NCI-H2029 treated with DMSO at 0.1 percent for 48 hours (cell line): ENCODE results near the gene HOXA10.

Experiments used
- DNase-seq: peaks from one replicate; lab custom pipeline; 2025; lab: John Stamatoyannopoulos, UW

Gene HOXA10

DNA sequence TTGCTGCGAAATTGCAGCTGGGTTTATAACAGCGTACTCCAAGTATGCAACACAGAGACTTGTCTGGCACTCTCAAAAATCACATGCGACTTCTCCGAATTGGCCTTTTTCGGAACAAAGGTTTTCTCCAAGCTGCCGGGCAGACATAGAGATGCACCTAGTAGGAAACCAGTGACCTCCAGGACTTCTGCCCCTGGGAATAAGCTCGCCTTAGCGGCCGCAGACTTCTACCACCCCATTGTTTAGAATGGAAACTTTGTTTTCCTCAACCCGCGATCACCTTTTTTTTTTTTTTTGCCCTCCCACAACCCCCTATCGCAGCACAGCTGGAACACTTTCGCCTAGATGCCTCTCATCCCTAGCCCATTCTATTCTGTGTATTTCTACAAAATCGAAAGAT lies 4.9 kb upstream of the HOXA10 start:
- no peak for DNase-seq

DNA sequence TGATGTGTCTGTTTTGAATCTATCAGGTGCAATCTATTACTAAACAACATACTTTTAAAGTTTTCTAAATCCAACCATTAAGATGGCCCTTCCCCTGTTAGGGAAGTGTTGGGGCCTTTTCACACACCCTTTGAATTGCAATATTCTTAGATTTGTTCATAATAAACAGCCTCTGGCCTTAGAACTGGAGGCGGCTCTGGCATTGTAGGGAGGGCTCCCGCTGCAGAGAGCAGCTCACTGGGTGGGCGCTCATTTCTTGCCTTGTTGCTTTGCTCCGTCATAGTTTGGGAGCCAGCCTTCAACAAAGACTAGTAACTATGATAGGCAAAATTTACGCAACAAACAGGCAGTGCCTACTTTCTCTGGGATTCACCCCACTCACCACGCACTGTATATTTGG lies 4.2 kb upstream of the HOXA10 start:
- DNase-seq, result no peak

DNA sequence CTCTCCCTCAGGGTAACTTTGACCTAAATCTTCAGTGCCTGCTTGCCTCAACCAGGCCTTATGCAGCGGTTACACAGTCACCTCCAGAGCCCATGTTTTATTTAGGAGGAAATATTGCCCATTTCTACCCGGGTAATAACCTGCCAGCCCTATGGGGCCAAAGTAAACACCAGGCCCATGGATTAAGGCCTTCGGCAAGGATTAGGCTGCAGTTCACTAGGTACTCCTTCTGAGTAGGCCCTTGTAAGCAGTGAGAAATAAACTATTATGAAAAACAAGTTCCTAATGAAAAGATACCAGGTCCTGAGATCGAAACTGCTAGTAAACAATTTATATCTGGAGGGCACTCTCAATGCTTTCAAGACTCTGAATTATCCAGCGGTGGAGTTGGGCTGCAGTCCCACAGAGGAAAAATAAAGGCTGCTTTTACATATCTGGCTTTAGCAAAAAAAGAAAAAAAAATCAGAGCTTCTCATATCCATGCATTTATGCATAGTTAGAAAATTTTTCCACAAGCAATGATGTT lies 3.7 kb upstream of the HOXA10 start:
- no peak for DNase-seq

DNA sequence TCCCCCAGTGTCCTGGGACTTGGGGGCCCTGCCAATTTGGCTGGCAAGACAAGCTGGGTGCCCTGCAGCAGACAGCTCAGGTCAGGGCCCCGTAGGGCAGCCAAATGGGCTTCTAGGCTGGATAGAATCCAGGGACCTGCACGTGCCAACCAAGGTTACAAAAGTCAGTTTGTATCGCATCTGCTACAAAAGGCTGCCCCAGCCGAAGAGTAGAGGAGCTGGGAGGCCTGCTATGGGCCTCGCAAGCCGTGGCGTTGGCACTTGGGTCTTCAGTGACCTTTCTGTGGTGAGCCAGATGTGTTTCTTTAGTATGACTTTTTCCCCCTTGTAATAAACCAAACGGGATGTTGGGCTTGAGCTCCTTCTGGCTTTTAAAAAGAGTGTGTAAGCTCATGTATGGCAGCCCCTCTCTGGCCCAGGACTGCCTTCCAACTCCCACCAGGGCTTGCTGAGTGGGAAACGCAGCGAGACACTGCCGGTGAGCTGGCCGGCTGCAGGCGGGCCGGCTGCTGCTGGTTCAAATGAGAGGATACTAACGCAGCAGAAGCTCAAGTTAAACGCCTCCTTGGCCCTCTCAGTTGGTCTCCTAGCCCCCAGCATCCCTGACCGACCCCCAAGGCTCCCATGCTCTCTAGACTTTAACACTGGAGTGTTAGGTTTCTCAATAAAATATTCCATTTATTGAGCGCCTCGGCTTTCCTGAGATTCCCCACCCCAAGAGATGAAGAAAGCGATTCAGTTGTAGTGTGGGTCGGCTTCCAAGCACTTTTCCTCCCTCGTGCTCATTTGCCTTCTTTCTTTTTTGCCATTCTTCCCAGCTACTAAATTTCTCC lies 3.1 kb upstream of the HOXA10 start:
- no peak for DNase-seq

DNA sequence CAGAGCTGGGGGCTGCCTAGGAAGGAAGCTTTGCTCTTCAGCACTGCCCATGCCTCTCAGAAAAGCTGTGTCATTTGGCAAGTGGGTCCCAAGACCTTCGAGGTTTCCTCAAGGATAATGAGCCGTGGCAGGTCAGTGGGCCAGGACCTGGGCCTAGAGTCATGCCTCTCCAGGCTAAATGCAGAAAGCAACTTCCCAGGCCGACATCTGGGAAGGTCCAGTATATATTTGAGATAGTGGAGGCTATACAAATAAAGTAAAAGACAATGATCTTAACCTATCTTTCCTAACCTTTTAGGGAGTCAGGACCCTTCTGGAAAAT lies 2.4 kb upstream of the HOXA10 start:
- DNase-seq, result no peak

DNA sequence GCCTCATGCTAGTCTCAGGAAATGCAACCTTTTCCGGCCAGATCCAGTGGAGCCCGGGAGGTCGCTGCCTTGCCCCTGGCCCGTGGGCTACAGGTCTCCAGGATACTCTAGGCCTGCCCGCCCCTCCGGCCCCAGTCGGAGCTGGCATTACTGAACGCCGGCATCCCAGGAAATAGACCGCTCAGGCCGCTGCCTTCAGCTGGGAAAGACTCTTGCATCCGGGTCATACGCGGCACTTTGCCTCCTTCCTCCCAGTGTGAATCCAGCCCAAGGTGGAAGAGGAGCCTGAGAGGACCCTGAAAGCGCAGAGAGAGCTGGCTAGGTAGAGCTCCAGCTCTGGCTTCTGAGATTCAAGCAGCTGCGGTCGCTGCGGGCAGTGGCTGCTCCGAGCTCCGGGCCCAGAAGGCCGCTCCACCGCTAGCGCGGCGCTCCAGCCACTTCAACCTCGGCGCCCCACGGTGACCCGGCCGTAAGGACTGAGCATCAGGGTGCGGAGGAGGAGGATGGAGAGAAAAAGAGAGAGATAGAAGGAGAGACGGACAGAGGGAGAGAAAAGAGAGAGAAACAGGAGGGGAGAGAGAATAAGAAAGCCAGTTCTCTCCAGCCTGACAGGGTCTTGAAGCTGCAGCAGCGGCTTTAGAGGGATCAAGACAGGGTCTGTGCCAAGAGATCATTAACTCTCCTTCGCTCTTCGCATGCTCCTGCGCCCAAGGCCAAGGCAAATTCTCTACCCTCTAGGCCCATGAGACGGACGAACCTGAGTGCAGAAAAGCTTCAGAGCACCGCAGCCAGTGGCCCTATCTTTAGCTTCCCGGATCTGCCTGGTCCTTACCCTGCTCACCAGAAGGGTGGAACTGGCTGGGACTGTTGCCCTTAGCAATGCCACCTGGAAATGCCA lies 1.8 kb upstream of the HOXA10 start:
- no peak for DNase-seq

DNA sequence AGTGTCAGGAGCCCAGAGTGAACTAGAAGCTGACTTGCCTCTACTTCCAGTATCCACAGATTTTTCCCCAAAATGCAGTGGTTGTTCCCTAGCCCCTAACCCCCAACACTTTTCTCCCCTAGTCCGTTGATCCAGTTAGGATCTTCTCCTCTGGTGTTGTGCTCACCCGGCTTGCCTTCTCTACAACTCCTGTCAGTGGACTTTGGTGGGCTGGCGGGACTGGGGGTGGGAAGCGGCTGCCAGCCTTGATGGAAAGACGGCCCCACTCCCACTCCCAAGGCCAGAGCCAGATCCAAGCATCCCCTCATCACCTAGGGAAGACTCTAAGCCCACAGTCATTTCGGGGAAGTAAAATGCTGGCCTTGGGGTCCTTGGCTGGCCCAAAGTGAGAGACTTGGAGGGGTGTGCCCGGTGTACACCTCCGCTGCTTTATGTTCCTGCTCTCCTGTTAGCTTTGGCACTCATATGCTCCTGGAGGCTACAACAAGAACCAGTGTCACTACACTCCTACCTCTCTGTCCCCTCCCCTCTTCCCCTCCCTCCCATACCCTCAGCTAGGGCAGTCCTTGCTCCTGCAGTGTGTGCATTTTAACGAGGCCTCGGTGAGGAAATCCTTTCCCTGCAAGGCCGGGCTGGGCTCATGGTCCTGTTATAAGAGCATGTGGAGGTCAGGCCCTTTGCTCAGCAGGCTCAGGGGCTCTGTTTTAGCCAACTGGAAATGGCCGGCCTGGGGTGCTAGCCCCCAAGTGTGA lies 930 bp upstream of the HOXA10 start:
- no peak for DNase-seq

DNA sequence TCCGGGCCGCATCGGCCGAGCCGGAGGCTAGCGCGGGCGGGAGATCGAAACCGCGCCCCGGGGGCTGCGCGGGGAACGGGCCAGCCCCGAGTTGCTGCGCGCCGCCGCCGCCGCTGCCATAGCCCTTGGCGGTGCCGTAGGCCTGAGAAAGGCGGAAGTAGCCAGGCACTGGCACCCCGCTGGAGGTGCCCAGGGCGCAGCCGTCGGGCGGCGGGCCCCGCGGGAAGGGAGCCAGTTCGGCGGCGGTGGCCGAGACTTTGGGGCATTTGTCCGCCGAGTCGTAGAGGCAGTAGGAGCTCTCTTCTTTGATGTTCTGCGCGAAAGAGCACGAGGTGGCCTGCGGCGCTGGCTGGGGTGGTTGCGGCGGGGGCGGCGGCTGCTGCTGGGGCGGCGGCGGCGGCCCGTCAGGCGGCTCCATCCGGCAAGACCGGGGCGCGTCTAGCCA lies 587 bp downstream of the HOXA10 start:
- no peak for DNase-seq

DNA sequence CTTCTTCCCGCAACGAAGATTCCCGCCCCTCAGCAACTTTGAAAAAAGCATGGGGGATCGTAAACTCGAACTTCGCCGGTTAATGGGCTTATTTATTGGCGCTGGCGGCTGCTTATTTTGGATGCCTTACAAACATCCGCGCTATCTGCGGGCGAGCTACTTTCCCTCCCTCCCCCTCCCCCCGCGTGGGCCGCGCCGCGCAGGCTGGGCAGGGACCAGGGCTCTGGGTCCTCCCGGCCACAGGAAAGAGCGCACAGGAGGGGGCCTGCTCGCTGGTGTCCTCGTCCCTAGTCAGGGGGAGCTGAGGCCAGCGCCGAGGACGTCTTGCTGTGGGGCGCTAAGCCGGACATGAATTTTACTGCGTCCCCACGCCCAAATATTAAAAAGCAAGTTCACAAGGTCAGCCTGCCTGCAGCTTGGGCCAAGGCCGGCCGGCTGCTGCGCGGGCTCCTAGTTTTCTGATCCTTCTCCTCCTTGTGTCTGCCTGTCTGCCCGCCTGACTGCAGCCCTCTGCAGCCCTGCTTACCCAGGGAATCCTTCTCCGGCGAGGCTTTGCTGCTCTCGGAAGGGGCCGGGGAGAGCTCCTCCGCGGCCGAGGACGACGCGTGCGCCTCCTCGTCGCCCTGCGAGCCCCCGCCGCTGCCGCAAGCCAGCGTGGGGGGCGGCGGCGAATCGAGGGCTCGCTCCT lies 1.2 kb downstream of the HOXA10 start:
- no peak for DNase-seq

DNA sequence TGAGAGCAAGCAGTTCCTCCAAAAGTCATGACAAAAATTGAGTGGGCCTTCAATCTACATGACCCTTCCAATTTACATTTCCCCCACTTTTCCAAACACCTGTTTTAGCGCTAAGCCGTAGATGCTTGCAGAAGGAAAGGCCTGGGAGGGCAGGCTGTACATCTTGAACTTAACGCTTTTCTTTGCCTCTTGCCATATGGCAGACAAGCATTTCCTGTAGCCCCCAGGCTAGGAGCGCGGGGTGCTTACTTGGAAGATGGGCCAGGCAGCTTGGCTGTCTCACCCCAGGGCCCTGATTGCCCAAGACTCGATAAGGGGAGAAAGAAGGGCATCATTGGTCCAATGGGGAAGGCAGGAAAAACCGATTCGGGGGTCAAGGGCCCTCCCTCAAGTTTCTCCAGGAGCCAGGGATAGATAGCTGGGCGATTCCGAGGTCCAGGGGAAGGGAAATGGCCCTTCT lies 1.8 kb downstream of the HOXA10 start:
- no peak for DNase-seq

DNA sequence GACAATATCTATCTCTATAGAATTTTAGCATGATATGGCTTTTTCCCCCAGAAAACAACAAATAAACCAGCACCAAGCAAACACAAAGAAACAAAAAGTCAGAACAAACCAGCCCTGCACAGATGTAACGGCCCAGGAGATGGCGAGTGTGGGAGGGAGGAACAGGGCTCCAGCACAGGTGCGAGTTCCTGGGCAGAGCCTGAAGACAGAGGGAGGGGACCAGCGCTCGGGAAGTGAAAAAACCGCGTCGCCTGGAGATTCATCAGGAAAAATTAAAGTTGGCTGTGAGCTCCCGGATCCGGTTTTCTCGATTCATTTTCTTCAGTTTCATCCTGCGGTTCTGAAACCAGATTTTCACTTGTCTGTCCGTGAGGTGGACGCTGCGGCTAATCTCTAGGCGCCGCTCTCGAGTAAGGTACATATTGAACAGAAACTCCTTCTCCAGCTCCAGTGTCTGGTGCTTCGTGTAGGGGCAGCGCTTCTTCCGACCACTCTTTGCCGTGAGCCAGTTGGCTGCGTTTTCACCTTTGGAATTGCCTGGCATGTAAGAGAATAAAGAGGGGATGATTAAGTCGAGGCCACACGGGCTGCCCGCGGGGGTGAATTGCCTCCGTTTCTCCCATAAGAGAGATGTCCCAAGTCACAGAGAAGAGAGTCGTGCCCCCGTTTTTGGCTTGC lies 2.3 kb downstream of the HOXA10 start:
- DNase-seq, result no peak

DNA sequence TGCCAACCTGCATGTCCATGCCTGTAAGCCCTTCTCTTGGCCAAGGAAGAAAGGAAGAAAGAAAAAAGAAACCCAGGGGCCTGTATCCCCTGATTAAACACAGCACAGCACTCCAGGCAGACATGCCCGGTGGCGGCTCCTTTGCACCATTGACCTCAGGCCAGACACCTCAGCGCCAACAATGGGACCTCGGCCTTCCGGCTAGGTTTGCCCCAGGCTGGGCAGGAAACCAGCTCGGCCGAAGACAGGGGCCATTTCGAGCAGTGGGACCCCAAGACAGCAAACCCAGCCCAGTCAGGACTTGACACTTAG lies 2.8 kb downstream of the HOXA10 start:
- no peak for DNase-seq

DNA sequence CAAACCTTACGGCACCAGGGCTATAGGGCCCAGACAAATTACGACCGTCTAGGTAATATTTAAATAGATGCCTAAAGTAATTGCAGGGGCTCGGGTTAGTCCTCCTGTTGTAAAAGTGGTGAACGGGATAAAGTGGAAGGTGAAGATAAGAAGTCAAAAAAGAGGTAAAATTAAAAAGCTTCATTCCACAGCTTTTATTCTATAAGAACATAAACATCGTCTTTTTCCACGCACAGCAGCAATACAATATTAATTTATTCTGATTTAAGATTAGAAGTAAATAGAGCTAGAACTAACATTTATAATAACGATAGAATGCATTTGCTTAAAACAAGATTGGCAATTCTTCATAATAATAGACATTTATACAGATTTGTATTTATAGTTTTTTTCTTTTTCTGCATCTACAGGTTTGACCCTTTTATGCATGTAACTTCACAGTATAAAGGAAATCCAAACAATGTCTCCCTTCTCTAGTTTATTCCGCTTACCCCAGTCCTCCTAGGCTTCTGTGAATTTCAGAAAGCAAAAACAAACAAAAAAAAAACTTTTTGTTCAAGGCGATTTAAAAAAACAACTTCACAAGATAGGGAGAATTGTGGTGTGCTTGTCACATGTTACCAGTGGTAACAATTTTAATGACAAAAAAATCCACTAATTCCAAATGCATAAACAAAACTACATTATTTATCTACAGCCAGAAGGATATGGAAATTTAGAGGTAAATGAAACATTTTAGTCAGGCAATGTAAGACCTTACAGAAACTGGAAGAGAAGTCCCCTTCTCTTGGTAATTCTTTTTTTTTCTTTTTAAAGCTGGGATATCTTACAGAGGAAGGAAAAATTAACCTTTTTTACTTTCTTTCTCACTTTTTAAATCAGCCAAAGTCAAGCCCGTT lies 3.4 kb downstream of the HOXA10 start:
- DNase-seq, result no peak

DNA sequence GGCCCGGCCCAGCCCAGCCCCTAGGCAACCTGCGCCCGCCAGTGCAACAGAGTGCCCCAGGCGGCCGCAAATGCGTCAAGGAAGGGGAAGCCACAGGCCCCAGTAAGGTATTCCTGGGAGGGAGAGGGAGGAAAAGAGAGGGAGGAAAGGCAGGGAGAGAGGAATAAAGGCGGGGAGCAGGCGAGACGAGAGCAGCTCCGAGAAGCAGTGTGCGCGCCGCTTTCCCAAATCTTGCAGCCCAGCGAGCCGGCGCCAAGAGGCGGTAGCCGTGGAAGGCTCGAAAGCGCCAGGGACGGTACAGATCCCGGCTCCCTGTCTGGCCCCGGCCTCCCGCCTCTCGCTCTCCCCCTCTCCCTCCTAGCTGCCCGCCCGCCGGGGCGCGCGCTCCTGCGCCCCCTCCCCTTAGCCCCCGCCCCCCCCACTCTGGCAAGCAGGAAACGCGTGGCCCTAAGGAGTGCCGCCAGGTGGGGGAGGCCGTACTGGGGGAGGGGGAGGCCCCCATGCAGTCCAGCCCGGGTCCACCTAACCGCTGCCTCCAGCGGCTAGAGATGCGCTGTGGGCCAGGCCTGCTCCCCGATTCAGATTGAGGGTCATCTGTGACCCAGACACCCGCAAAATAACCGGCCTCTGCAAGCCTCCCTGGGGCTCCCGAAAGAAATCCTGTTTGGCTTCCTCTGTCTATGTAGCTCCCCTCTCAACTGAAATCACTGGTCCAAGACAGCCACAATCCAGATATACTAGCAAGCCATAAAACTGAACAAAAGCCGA lies 4.3 kb downstream of the HOXA10 start:
- no peak for DNase-seq

DNA sequence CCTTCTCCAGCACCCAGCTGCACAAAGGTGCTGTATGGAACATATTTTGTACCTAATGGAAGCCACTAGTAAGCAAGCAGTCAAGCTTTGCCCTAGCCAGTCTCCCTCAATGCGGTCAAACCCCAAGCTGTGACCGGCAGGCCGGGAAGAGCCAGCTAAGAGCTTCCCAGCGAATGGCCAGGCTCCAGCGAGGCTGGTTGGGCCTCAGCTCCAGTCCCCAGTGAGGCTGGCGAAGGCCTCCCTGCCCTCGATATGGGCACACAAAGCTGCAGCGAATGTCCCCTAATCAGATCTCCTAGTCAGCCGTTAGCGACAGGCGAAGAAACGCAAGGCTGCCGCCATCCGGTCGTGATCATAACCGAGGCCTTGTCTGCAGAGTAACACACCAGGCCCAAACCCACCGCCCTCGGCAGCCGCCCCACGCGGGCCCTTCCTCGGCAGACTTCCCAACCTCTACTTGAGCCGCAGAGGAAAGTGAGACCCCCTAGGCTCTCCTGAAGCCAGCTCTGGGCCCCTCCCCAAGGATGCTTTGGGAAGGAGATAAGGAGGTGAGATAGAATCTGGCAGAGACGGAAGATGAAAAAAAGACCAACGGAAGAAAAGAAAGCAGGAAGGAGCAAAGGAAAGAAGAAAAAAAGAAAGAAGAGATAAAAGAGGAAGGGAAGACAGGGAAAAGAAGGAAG lies 5.7 kb downstream of the HOXA10 start:
- no peak for DNase-seq

DNA sequence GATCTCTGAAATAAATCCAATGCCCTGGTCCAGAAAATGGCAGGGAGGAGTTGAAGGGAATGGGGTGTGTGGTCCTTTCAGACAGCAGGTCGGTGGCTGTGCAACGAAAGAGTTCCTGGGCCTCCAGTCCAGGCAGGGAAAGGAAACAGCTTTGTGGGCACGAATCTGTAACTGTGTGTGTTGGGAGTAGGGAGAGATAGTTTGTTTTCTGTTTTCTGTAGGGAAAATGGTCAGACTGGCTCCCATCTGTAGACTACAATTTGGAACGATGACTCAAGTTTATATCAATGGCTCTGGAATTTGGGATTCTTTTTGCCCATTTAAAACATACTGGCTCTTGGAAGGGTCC lies 6.2 kb downstream of the HOXA10 start:
- DNase-seq, result no peak

DNA sequence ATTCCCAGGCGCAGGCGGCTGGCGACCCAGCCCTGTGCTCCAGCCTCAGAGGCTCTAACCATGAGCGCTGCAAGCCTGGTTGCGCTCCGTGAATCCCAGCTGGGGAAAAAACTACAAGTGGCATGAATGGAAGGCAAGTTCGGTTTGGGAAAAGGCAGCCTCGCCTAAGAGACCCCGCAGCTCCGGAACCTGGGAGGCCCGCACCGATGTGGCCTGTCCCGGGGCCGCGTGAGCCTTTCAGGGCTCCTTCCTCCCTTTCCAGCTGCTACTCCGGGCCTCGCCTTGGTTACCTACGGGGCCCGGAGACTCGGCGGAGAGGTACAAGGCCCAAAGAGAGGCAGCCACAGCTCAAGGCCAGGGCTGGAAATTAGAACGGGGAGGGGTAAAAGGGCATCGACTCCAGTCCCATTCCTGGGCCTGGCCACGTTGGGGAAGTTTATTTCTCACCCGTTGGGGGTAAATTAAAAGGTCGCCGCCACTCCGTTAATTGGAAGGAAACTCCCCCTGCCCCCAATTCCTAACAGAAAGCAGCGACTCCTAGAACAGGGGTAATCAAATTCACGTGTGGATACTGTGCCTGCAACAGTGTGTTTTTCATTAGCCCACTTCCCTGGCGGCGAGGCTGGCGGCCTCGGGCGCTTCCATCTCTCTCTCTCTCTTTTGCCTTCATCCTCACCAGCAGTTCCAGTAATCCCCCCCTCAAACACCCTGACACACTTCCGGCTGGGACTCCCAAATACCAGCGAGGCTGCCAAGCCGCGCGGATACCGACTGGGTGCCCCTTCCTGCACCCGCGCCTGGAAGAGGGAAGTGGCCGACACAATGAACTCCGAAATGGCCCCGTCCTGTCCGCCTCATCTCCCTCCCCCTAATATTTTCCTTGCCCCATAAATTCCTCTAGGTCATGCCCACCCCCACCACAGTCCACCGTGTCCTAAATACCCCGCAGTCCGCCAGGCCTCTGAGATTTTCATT lies 7.3 kb downstream of the HOXA10 start:
- DNase-seq, result no peak
